GM12874 (cell line): ENCODE measurements around the gene CLC.

Experiments used
- TF ChIP-seq, protein P1 (sequence below): IDR thresholded peaks from 2 replicates; pipeline ENCODE4 v1.5.1; 2011; ENCODE audit warnings: low read depth, mild to moderate bottlenecking, control low read depth, low read length, moderate library complexity; ENCODE audit not compliant: insufficient read depth

Gene CLC

DNA sequence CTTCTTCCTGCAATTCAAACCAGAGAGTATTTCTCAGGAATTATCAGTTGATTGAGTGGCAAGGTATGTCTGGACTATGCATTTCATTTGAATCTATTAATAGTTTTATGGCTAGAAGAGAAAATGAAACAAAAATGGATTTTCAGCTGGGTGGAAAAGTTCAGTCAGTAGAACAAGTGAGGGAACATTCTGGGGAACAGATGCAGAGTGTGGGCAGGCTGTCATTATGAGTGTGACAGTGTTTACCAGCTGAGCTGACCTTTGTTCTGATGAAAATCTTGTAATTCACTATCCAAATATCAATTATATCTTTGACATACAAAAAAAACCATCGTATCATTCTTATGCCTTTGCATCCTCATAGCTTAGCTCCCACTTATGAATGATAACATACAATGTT, 2.6 kb upstream of the CLC start:
- TF ChIP-seq, protein P1, sequence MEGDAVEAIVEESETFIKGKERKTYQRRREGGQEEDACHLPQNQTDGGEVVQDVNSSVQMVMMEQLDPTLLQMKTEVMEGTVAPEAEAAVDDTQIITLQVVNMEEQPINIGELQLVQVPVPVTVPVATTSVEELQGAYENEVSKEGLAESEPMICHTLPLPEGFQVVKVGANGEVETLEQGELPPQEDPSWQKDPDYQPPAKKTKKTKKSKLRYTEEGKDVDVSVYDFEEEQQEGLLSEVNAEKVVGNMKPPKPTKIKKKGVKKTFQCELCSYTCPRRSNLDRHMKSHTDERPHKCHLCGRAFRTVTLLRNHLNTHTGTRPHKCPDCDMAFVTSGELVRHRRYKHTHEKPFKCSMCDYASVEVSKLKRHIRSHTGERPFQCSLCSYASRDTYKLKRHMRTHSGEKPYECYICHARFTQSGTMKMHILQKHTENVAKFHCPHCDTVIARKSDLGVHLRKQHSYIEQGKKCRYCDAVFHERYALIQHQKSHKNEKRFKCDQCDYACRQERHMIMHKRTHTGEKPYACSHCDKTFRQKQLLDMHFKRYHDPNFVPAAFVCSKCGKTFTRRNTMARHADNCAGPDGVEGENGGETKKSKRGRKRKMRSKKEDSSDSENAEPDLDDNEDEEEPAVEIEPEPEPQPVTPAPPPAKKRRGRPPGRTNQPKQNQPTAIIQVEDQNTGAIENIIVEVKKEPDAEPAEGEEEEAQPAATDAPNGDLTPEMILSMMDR, result no peak

DNA sequence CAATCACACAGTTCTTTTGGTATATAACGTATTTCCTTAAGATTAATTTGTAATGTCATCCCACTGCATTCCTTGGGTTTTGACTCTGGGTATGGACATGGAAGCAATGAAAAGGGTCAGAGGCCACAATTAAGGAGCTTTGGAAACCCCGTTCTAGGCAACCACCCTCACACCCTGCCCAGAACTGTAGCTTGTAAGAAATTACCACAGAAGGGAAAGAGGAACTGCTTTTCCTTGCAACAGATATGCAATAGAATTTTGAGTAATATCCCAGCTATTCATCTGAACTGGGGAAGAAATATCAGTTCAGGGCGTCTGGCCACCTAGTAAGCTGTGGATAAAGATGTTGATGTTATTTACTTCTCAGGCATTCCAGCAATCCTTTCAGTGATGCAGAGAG, 985 bp upstream of the CLC start:
- TF ChIP-seq, protein P1, result no peak

DNA sequence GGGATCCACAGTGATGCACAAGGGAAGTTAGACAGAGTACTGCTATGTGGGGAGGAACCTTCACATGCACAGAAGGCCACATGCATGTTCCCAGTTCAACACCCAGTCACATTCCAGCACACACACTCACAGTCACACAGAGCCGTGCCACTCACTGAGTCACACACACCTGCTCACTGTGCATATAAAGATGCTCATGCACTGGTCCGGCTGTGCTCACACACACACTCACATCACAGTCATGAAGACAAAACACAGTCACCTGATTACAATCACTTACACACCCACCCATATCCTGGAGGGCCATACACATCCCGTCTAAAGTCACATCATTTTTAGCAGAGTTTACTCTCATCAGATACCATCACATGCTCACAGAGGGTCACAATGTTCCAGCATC, 478 bp downstream of the CLC start:
- TF ChIP-seq, protein P1, result no peak

DNA sequence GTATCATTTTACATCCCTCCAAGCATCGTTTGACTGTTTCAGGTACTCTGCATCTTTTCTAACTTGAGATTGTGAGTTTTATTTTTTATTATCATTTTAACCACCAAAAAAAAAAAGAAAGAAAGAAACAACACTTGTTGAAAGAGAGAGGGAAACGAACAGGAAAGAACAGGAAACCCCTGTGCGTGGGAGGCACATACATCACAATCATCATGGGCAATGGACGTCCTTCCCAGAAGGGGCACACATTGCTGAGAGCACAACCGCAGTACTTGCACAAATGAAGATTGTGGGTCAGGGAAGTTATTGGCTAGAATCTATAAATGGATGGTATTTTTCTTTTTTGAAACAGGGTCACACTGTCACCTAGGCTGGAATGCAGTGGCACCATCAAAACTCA, 1.7 kb downstream of the CLC start:
- TF ChIP-seq, protein P1, result no peak

DNA sequence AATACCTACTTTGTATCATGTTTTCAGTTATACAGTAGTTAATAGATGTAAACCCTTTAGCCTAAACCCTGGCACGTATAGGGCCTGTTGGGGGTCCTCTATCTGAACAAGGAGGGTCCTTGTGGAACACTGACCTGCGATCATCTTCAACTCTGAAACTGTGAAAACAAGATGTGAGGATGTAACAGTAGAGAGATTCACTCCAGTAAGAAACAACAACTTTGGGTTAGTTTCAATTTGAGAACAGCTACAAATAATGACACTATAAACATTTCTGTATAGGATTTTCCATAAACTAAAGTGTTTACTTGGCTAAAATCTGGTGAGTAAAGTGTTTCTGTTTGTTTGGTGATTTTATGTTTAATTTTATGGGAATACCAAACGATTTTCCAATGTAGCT, 2.1 kb downstream of the CLC start:
- TF ChIP-seq, protein P1, result no peak

DNA sequence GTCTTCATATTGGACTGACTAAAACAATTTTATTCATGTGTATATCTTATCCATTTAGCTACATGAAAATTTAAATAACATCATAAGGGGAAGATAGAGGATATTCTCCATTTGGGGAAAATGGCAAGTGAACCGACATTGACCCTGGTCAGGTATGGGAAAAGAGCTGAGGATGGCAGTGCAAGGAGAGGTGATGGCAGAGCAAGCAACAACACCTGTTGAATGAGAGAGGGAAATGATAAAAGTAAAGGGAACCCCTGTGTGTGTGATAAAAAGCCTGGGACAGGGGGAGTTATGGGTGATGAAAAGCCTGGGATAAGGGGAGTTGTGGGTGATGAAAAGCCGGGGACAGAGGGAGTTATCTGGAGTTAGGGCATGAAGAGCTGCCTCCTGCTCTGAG, 4.0 kb downstream of the CLC start:
- TF ChIP-seq, protein P1, result no peak

DNA sequence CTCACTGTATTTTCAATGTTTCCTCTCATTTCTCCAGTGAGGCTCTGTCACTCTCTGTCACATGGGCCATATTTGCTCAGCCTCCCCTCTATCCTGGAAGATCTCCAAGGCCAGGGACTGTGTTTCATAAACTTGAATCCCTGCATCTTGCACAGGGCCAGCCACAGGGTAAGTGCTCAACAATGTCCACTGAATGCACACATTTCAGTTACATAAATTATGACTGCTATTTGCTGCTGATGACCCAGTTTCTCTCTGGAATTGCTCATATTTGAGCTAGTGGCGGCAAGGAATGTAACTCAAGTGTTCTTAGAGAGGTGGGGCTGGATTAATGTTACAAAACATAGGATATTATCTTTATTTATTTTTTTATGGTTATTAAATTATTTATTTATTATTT, 6.1 kb downstream of the CLC start:
- TF ChIP-seq, protein P1, result no peak

DNA sequence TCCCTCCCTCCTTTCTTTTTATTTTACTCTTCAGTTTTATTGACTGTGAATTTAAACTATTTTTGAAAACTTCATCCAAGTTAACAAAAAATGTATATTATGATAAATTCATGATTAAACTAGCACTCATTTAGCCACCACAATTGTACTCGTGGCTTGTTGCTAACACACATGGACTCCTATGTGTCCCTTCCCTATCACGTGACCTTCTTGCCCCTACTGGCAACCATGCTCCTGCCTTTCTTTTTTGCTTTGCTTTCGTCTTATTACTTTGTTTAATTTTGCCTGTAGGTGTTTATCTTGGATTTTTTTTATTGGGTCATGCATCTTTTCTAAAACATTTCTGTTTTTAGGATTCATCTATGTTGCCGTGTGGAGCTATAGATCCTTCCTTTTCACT, 8.2 kb downstream of the CLC start:
- TF ChIP-seq, protein P1, result no peak
